GM06990 (cell line): ENCODE measurements around the gene NOP9.
A peak's percentile ranks its signal among the peaks of the same experiment; 100 is the strongest.

Experiments used
- DNase-seq: peaks from one replicate; pipeline ENCODE4 v3.0.0-alpha.2; 2011; ENCODE audit not compliant: insufficient read length; ENCODE audit errors: extremely low read depth
- H3K27me3 ChIP-seq: replicated peaks from 2 replicates; pipeline ENCODE4 v1.6.0; 2011; ENCODE audit warnings: low read length; ENCODE audit not compliant: control insufficient read depth, insufficient read depth
- H3K36me3 ChIP-seq: 2 replicates; pipeline ENCODE4 v1.5.1; 2011; ENCODE audit warnings: low read length; ENCODE audit not compliant: control insufficient read depth, insufficient read depth
- H3K4me3 ChIP-seq: replicated peaks from 2 replicates; pipeline ENCODE4 v1.5.1; 2011; ENCODE audit warnings: low read depth, mild to moderate bottlenecking, control low read depth, low read length
- CTCF ChIP-seq: IDR thresholded peaks from 2 replicates; pipeline ENCODE4 v1.5.1; 2011; ENCODE audit warnings: low read length, control low read depth, mild to moderate bottlenecking, inconsistent platforms; ENCODE audit not compliant: insufficient read depth, poor library complexity, severe bottlenecking

NOP9 gene

GRCh38 chr14:24304019-24304387 lies 4.4 kb downstream of the NOP9 start:
- DNase-seq = no peak
- Histone ChIP-seq H3K36me3 (peaks cover 45% of the 10 kb centered on the region), H3K4me3 (no peak overlapping the region), H3K27me3 (no peaks in the 10 kb centered on the region)
- TF ChIP-seq CTCF = no peak

GRCh38 chr14:24307156-24307574 lies 7.5 kb downstream of the NOP9 start:
- Histone ChIP-seq H3K36me3 (peaks cover 39% of the 10 kb centered on the region), H3K4me3 (no peak overlapping the region), H3K27me3 (no peaks in the 10 kb centered on the region)
- no peak for DNase-seq
- TF ChIP-seq CTCF = no peak

- no peak within 1 kb of the TSS for H3K4me3 ChIP-seq
- no peak for DNase-seq
- peak; percentile 97 for TF ChIP-seq CTCF
- H3K36me3 ChIP-seq = peaks cover 34% of the 10 kb centered on the region
- H3K27me3 ChIP-seq = no peaks in the 10 kb centered on the region
Measured at GRCh38 chr14:24307575-24308341, 8.1 kb downstream of the NOP9 start, which contains the start of gene CIDEB. Gene CIDEB (minus strand): TSS chr14:24307977. CDS start chr14:24307858, 119 bp downstream.

GRCh38 chr14:24308342-24309124 lies 8.9 kb downstream of the NOP9 start:
- DNase-seq = no peak
- TF ChIP-seq CTCF = no peak
- Histone ChIP-seq H3K4me3 (no peak overlapping the region), H3K36me3 (peaks cover 31% of the 10 kb centered on the region), H3K27me3 (no peaks in the 10 kb centered on the region)

DNA sequence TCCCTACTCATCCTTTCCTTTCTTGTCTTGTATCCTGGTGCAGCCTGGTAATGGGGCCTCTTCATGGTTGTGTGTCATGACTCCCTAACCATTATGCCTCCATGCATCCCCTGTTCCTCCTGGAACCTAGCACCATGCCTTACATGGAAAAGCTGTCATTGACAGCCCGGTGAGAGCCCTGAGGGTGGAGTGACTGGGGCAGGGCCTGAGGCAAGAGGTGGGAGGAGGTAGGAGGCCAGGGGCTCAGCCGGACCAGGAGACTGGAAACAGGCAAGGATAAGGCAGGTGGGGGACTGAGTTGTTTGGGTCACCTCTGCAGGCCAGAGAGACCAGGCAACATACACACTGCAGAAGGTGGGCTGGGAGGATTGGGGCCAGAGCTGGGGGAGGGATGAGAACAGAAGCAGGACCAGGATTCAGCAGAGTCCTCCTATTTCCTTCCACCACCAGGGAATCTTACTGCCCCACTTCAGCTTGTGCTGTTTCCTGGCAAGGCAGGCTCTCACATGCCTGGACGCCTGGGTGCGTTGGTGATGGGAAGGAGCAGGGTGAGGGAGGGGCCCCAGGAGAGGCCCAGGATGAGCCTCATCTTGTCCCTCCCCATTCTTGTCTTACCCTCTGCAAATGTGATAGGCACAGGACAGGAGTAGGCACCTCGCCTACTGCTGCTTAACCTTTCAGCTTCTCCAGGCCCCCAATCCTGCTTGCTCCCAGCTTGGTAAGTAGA lies 10.1 kb downstream of the NOP9 start, which contains the start of gene LTB4R2:
Gene LTB4R2, plus strand, starts transcription at position 603 of the 727 bp plus-strand sequence. CDS start 525 bp downstream, outside the sequence.
- no peak for DNase-seq
- Histone ChIP-seq H3K27me3 (no peaks in the 10 kb centered on the region), H3K36me3 (peaks cover 20% of the 10 kb centered on the region), H3K4me3 (peak within 1 kb of the TSS; percentile 63)
- no peak for TF ChIP-seq CTCF
